NCI-H460 (cell line): ENCODE results near the gene TNFRSF21. TPM values are rescaled to one million over a fixed set of nuclear protein-coding genes. Genes with fewer than 3 reads are reported as not detected.
"Not testable (repeated sequence)": the region's sequence is repeated elsewhere in the genome, so short reads cannot be mapped to it uniquely, and the experiment has no call there.

ENCODE experiments used
- DNase-seq: peaks from one replicate; pipeline ENCODE4 v3.0.0-alpha.2; 2016; ENCODE audit warnings: low read depth; ENCODE audit errors: extremely low read depth
- total RNA-seq: library from RNA; depleted of rRNA; stranded (reverse); fragments of >200 nt; shearing (Covaris generic); gene quantifications from 2 replicates; pipeline ENCODE4 v1.2.3, GENCODE V29; 2014

Gene TNFRSF21
- total RNA-seq, 1 experiment from 2014 or later: 4.0 TPM

- no peak for DNase-seq
Observed at GRCh38 chr6:47290124-47290834, 19.4 kb downstream of the TNFRSF21 start.

GRCh38 chr6:47288267-47289090, 21.2 kb downstream of the TNFRSF21 start:
- DNase-seq: no peak

DNA sequence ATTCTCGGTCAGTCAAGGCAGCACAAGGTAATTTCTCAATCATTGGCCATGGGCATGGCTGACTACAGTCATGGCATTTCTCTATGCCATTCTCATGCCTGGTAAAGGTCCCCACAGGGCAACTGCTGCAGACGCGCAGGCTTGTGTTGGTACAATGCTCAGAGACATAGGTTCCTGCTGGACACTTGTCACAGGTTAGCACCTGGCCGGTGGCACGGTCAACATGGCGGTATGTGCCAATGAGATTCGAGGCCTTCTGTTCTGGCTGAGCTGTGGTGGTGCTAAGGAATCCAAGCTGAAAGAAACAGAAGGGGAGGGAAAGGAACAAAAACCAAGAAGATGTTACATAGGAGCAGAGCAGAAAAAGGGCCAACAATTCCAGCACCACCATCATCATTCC, 23.4 kb downstream of the TNFRSF21 start:
- DNase-seq: no peak

- DNase-seq: no peak
Observed at GRCh38 chr6:47283993-47284392, 25.7 kb downstream of the TNFRSF21 start.

- no peak for DNase-seq
Observed at GRCh38 chr6:47278545-47278944, 31.2 kb downstream of the TNFRSF21 start.

DNA sequence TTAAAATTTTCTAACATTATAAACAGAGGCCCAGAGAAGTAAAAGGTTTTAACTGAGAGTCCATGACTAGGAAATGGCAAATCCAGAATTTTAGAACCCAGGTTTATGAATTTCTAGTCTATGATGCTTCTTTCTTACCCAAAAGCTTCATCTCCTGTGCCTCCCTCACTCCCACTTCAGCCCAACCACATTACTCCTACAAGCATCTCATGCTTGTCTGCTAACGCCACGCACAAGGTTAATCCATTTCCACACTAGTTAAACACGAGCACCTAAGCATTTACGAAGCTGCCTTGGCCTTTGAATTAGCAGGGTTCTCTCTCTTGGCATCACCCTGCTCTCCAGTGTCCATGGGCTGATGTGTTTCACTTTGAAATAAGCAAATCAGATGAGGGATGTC, 32.0 kb downstream of the TNFRSF21 start:
- DNase-seq: no peak

DNA sequence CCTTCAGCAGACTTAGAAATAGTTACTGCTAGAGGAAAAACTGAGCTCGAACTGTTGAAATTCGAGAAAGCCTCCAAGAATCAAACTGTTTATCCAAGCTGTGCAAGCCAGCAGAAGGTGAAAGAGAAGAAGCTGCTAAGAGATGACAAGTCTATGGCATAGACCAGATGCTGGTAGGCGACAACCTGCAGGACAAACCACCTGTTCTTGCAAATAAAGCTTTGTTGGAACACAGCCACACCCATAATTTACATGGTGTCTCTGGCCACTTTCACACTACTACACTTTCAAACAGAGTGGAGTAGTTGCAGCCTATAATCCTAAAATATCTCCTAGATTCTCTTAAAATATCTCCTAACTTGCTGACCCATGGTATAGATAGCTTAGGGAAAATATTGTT, 33.3 kb downstream of the TNFRSF21 start:
- no peak for DNase-seq

- no peak for DNase-seq
Observed at GRCh38 chr6:47275640-47276039, 34.1 kb downstream of the TNFRSF21 start.

GRCh38 chr6:47275132-47275531, 34.6 kb downstream of the TNFRSF21 start:
- DNase-seq: not testable (repeated sequence)

DNA sequence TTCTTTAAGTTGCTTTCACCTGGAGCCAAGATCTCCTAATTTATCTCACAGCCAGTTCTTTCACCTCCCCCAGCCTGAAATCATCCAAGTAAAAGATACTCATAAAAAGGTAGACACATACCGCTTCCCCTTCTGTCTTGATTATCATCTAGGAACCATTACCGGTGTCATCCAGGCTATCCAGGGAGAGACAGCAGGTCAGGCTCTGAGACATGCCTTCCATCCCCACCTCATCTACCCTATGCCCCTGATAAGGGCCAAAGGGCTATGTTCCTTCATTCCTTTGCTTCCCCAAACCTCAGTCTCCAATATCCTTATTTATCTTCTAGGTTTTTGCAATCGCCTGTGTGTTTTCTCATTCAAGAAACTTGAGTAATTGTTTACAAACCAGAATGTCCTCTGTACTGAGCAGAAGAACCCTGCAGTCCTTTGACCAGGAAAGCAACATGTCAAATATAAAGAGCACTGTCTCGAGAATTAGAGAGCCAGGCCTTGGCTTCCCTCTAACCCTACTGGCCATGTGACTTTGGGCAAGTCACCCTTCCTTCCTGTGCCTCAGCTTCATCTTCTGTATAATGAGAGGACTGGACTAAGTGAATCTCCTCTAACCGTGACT, 41.0 kb downstream of the TNFRSF21 start:
- no peak for DNase-seq

GRCh38 chr6:47267301-47267700, 42.4 kb downstream of the TNFRSF21 start:
- no peak for DNase-seq

DNA sequence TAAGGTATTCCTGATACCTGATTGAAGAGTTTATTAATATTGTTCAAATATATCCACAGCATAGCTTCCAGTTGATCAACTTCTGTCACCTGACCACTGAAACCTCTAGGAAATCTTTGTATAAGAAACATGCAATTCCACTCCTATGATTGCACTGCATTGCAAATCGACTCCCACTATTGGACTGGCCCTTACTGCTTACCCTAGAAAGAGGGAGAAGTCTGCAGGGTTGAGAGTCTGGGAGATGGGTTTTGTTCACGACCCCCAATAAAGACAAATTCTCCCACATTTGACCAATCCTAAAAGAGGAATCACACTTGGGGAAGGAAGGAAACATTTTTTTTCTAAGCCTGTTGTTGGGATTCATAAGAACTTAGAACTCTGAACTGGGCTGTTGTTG, 43.7 kb downstream of the TNFRSF21 start:
- DNase-seq: no peak

DNA sequence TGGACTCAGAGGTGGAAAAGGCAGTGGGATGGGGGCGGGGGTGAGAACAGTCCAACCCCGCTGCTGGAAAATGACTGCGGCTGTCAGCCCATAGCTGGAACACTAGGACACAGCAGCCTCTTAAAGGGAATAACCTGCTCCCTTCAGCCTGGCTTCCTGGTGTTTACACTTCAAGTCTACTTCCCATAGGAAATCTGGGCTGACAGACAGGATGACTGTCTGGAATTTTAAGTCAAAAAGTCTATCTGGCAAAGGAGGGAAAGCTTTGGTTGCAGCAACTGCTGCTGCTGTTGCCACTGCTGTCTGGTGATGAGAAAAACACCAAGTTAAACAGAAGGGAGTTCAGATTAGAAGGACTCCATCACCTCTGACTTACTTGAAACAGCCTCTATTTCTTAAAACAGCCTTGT, 44.9 kb downstream of the TNFRSF21 start:
- DNase-seq: no peak

DNA sequence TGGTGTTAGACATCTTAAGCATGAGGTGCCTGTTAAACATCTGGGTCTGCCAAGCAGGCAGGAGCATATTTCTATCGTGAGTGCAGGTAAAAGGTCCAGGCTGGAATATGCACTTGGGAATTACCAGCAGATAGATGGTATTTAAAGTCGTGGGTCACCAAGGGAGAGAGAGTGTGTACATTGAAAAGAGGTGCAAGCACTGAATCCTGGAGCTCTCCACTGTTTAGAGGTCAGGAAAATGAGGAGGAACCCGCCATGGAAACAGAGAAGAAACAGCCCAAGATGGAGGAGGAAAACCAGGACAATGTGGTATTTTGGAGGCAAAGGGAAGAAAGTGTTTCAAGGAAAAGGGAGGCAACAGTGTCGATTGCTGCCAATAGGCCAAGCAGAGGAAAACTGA, 46.4 kb downstream of the TNFRSF21 start:
- no peak for DNase-seq

- DNase-seq: no peak
Observed at GRCh38 chr6:47262231-47262630, 47.5 kb downstream of the TNFRSF21 start.

GRCh38 chr6:47261191-47261590, 48.5 kb downstream of the TNFRSF21 start:
- DNase-seq: no peak

DNA sequence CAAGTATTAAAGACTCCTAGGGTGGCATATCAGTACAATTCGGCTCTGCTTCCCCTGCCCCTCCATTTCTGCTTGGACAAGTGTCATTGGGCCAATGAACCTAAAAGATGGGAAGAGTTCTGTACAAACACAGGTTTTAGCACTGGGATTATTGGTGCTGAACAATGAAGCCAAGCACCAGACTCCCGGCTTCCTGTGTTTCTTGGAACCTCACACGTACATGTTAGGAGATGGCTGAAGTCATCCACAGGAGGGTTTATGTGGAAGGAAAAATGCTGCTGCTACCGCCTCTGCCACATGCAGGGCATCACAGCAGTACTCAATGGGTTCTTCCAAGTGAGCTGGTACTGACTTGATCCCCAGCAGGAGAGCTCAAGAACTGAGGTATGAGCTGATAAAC, 49.7 kb downstream of the TNFRSF21 start:
- DNase-seq: no peak

- DNase-seq: no peak
Observed at GRCh38 chr6:47258724-47259347, 50.9 kb downstream of the TNFRSF21 start.

GRCh38 chr6:47256981-47257730, 52.5 kb downstream of the TNFRSF21 start:
- DNase-seq: no peak

DNA sequence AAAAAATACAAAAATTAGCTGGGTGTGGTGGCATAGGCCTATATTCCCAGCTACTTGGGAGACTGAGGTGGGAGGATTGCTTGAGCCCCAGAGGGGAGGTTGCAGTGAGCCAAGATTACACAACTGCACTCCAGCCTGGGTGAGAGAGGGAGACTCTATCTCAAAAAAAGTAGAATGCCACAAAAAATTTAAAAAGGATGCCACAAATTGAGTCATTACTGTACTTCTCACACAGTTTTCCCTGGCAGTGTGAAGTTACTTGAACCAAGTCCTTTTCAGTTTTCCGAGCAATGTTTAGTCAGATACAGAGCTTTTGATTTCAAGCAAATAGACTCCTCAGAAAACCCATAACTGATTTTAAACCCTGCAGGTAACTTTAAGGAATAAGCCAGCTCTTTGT, 53.3 kb downstream of the TNFRSF21 start:
- no peak for DNase-seq

DNA sequence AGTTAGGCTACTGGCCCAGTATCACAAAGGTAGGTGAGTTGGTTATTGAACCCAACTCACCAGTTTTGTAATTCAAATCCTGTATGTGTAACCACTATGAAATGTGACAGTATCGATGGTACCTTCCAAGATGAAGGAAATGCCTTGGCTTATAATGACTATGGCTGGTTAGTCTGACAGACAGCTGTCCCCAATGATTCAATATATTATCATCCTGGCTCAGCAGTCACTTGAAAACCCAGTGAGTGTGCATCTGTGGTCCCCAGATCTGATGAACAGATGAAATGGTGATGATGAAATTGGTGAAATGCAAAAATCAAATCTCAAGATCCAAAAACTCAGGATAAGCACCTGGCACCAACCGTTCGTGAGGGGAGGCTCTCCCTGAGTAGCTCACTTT, 54.8 kb downstream of the TNFRSF21 start:
- DNase-seq: no peak
